HepG2 (cell line): ENCODE results near the gene ING5. TPM values are rescaled to one million over a fixed set of nuclear protein-coding genes. Genes with fewer than 3 reads are reported as not detected.
A peak's percentile ranks its signal among the peaks of the same experiment; 100 is the strongest.

Experiments
- ARID4A ChIP-seq: sonication (generic); formaldehyde crosslinking; IDR thresholded peaks from 2 replicates; pipeline ENCODE4 v1.5.0; 2020; ENCODE audit warnings: mild to moderate bottlenecking, missing genetic modification reagents, borderline replicate concordance
- EEA1 ChIP-seq: sonication (generic); formaldehyde crosslinking; IDR thresholded peaks from 2 replicates; pipeline ENCODE4 v1.5.1; 2020; ENCODE audit warnings: mild to moderate bottlenecking, missing genetic modification reagents, borderline replicate concordance
- HNF1B ChIP-seq: sonication (generic); formaldehyde crosslinking; IDR thresholded peaks from 2 replicates; pipeline ENCODE4 v1.5.1; 2020; ENCODE audit warnings: mild to moderate bottlenecking, moderate library complexity, missing genetic modification reagents
- RAD21 ChIP-seq: fragments of 450-650 bp; formaldehyde crosslinking; IDR thresholded peaks from 2 replicates; pipeline ENCODE4 v1.5.0; 2020; ENCODE audit warnings: mild to moderate bottlenecking
- SNAPC2 ChIP-seq: sonication (generic); formaldehyde crosslinking; IDR thresholded peaks from 2 replicates; pipeline ENCODE4 v1.8.1; 2022; ENCODE audit warnings: mild to moderate bottlenecking, missing genetic modification reagents
- ZBTB37 ChIP-seq: sonication (generic); formaldehyde crosslinking; IDR thresholded peaks from 2 replicates; pipeline ENCODE4 v1.4.0; 2020; ENCODE audit warnings: mild to moderate bottlenecking, missing genetic modification reagents
- ZNF318 ChIP-seq: sonication (generic); formaldehyde crosslinking; IDR thresholded peaks from 2 replicates; pipeline ENCODE4 v1.4.0; 2020; ENCODE audit warnings: mild to moderate bottlenecking, missing genetic modification reagents
- ZNF432 ChIP-seq: sonication (generic); formaldehyde crosslinking; IDR thresholded peaks from 2 replicates; pipeline ENCODE4 v1.5.0; 2020; ENCODE audit warnings: missing genetic modification reagents, mild to moderate bottlenecking, borderline replicate concordance
- ZNF749 ChIP-seq: sonication (generic); formaldehyde crosslinking; IDR thresholded peaks from 2 replicates; pipeline ENCODE4 v1.8.0; 2022; ENCODE audit warnings: mild to moderate bottlenecking, missing genetic modification reagents, moderate library complexity, borderline replicate concordance
- ZNF883 ChIP-seq: sonication (generic); formaldehyde crosslinking; IDR thresholded peaks from 2 replicates; pipeline ENCODE4 v1.5.1; 2020; ENCODE audit warnings: mild to moderate bottlenecking, missing genetic modification reagents; ENCODE audit errors: not compliant biosample characterization
- ZSCAN20 ChIP-seq: sonication (generic); formaldehyde crosslinking; IDR thresholded peaks from 2 replicates; pipeline ENCODE4 v1.4.0; 2020; ENCODE audit warnings: missing genetic modification reagents, mild to moderate bottlenecking, borderline replicate concordance
- polyA plus RNA-seq, 8 experiments: library from polyadenylated mRNA; depleted of rRNA in 3 of 8; stranded (reverse) in 7 of 8; unstranded in 1 of 8; fragments of >200 nt; fragmentation: Illumina TruSeq in 4 of 8; extraction: Trizol in 4 of 8; gene quantifications; 2 replicates each; pipeline versions ENCODE4 v1.2.1 to v1.2.3, GENCODE V29; 2011 to 2016; ENCODE audit warnings: low read depth in 4 of 8, missing spikeins in 1 of 8, mixed read lengths in 1 of 8; ENCODE audit not compliant: insufficient read depth in 1 of 8
- total RNA-seq, 5 experiments: library from RNA; depleted of rRNA; stranded (reverse); fragments of >200 nt; fragmentation: Illumina TruSeq; extraction: Trizol; gene quantifications; 2 replicates each; pipeline ENCODE4 v1.2.3, GENCODE V29; 2016; ENCODE audit warnings: low read depth in 1 of 5

The ING5 gene
- total and polyA plus RNA-seq, 2 of the 13 experiments (the other 11 are each of a cell fraction or from before 2014, with no cell fraction given) = 61.9 to 71.9 TPM

- TF ChIP-seq ARID4A (CRISPR knock-in tag) = peak; percentile 92
- peak; percentile 90; the same call in 1 of the 2 replicates for TF ChIP-seq HNF1B (CRISPR knock-in tag)
- TF ChIP-seq ZNF318 (CRISPR knock-in tag) = no peak; the same call in 1 of the 2 replicates
- TF ChIP-seq EEA1 (CRISPR knock-in tag) = 0 out of 2 replicates have a peak, but pooled peaks have one; percentile 39
- TF ChIP-seq ZSCAN20 = no peak
- peak; percentile 65; the same call in 1 of the 2 replicates for TF ChIP-seq SNAPC2 (CRISPR knock-in tag)
- TF ChIP-seq RAD21 (CRISPR knock-in tag) = peak; percentile 81
- no peak for TF ChIP-seq ZBTB37 (CRISPR knock-in tag)
- TF ChIP-seq ZNF883 (CRISPR knock-in tag) = peak; percentile 87
- TF ChIP-seq ZNF749 (CRISPR knock-in tag) = peak; percentile 40; the same call in 1 of the 2 replicates
- TF ChIP-seq ZNF432 = no peak
Measured at GRCh38 chr2:241702155-241703031, 554 bp downstream of the ING5 start (continued).
